ENCODE results near the gene TCF15.

Gene TCF15

DNA sequence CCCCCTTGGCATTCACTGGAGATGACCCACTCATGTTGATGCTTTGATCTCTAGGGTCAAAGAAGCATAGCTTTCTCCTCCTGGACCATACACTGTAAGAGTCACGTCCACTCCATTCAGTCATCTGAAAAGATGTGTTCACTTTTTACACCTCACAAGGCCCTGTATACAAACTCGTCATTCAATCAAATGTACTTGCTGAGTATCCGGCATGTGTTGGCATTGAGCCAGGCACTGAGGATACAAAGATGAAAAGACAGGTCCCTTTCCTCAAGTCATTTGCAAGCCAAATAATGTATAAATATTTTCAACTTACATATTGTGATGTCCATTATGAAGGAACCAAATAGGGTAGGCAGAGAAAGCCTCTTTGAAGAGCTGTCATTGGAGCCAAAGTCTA lies 34.0 kb downstream of the TCF15 start:
- TF ChIP-seq CTCF (IDR thresholded peaks at IDR 0.05; ENCODE audit: insufficient read depth, missing control alignments) = no peak
- no peak for FAIRE-seq
- DNase-seq (ENCODE audit: insufficient read length, low spot score) = no peak

GRCh38 chr20:575230-575629 lies 34.9 kb downstream of the TCF15 start:
- DNase-seq (ENCODE audit: insufficient read length, low spot score) = no peak
- FAIRE-seq = no peak
- TF ChIP-seq CTCF (IDR thresholded peaks at IDR 0.05; ENCODE audit: insufficient read depth, missing control alignments) = no peak

DNA sequence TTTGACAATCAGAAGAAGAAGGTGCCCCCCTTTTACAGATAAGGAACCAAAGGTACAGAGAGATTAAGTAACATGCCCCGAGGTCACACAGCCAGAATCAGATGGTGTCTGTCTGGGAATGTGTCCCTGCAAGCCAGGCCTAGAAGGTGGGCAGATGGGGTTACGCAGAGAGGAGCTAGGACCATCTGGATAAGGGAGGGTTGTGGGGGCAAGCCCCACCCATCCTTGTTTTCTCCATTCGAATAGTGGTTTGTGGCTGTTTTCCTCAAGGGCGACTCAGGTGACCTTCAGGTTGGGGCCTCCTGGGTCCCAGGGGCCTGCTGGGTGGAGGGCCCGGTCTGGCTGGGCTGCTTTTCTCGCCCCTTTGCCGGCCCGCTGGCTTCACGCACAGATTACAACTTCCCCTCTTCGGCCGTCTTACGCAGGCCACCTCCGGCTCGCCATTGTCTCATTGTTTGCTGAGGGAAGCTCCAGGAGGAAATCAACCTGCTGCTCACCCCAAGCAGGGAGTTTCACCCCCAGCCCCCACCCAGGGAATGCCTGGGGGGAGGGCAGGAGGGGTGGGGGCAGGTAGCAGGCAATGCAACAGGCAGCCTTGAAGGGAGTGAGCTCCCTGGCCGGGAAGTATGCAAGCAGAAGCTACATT lies 35.7 kb downstream of the TCF15 start:
- DNase-seq (ENCODE audit: insufficient read length, low spot score) (no peak), FAIRE-seq (no peak)
- no peak for TF ChIP-seq CTCF (IDR thresholded peaks at IDR 0.05; ENCODE audit: insufficient read depth, missing control alignments)

- FAIRE-seq (no peak), DNase-seq (ENCODE audit: insufficient read length, low spot score) (no peak)
- no peak for TF ChIP-seq CTCF (IDR thresholded peaks at IDR 0.05; ENCODE audit: insufficient read depth, missing control alignments)
Observed at GRCh38 chr20:573414-574296, 36.5 kb downstream of the TCF15 start.

- FAIRE-seq = no peak
- no peak for TF ChIP-seq CTCF (IDR thresholded peaks at IDR 0.05; ENCODE audit: insufficient read depth, missing control alignments)
- DNase-seq (ENCODE audit: insufficient read length, low spot score) = no peak
Observed at GRCh38 chr20:572727-573126, 37.4 kb downstream of the TCF15 start.

DNA sequence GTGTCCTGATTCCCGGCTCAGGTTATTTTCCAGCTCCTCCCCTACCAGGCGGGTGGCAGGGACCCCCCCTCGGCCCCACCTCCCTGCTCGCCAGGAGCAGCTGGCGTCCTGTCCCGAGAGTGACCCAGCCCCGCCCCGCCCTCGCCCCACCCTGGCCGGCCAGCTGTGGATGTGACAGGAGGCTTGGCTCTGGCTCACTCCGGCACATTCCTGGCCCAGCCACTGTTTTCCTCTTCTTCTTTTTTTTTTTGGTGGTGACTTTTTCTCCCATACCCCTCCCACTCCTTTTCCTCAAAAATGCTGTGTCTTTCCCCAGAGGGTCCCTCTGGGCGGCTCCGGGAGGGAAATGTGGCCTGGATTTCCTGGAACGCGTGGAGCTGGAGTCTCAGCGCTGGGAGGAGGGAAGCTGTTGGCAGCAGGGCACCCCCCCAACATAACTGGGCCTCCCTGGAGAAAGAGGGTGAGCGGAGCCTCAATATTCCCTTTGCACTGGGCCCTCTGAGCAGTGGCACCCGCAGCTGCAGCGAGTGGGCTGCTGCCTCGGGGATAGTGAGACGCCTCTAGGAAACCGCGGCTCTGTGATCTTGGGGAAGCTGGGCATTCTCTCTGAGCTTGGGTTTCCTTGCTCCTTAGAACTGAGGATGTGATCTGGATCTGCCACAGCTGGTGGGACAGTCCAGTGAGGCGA lies 38.2 kb downstream of the TCF15 start:
- DNase-seq (ENCODE audit: insufficient read length, low spot score) (no peak), FAIRE-seq (no peak)
- no peak for TF ChIP-seq CTCF (IDR thresholded peaks at IDR 0.05; ENCODE audit: insufficient read depth, missing control alignments)
